NCI-H2107 treated with DMSO at 0.1 percent for 48 hours (cell line): ENCODE measurements around the gene KLHDC4.
"Not testable (repeated sequence)": the region's sequence is repeated elsewhere in the genome, so short reads cannot be mapped to it uniquely, and the experiment has no call there.

Experiments used
- DNase-seq: peaks from one replicate; lab custom pipeline; 2025; ENCODE audit not compliant: unreplicated experiment; lab: John Stamatoyannopoulos, UW

KLHDC4 gene

DNA sequence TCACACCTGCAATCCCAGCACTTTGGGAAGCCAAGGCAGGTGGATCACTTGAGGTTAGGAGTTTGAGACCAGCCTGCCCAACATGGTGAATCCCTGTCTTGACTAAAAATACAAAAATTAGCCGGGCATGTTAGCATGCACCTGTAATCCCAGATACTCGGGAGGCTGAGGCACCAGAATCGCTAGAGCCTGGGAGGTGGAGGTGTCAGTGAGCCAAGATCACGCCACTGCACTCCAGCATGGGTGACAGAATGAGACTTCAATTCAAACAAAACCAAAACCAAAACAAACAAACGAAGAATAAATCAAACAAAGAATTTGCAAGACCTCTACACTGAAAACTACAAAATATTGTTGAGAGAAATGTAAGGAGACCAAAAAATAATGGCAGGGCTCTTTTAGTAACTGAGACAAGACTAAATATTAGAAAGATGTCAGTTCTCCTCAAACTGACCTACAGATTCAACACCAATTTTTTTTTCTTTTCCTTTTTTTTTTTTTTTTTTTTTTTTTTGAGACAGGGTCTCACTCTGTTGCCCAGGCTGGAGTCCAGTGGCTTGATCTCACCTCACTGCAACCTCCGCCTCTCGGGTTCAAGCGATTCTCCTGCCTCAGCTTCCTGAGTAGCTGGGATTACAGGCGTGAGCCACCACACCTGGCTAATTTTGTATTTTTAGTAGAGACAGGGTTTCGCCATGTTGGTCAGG, 23.1 kb upstream of the KLHDC4 start:
- DNase-seq, result not testable (repeated sequence)

DNA sequence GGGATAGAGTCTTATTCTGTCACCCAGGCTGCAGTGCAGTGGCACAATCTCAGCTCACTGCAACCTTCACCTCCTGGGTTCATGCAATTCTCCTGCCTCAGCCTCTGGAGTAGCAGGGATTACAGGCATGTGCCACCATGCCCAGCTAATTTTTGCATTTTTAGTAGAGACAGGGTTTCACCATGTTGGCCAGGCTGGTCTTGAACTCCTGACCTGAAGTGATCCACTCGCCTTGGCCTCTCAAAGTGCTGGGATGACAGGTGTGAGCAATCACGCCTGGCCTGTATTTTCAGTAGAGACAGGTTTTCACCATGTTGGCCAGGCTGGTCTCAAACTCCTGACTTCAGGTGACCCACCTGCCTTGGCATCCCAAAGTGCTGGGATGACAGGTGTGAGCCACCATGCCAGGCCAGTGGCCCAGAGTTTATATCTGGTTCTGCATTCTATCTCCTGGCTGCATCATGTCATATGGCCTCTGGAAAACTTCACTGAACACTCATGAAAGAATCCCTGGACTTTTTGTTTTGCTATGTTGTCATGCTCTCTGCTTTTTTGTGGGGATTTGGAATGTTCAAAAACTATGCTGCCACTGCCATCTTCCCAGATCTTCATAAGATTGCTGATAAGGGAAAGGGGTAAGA, 21.8 kb upstream of the KLHDC4 start:
- DNase-seq, result not testable (repeated sequence)

DNA sequence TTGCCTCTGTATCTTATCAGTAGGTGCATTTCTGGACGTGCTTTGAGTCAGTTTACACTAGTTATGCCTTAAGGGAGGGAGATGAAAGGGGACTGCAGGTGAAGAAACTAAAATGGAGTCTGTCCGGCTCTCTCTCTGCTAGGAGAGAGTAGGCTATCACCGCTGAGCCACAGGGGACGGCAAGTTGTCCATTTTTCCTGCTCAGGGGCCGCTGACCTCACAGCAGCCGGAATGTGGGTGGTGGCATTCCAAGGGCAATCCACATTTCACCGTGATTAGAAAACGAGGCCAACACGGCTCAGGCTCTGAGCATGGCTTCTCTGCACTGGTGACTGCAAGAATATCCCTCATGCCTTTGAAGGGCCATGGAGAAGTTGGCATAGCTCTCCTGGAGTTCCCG, 19.0 kb upstream of the KLHDC4 start:
- DNase-seq, result no peak

DNA sequence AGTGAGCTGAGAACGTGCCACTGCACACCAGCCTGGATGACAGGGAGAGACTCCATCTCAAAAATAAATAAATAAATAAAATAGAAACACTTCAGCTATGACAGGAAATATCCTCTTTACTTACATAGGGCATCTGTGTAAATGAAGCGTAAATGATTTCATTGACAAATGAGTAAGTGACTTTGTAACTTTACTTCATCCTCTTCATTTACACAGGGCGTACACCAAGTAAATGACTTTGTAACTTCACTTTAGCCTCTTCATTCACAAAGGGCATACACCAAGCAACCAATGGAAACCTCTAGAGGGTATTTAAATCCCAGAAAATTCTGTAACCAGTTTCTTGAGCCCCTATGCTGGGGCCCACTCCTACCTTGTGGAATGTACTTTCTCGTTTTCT, 16.2 kb upstream of the KLHDC4 start:
- no peak for DNase-seq

DNA sequence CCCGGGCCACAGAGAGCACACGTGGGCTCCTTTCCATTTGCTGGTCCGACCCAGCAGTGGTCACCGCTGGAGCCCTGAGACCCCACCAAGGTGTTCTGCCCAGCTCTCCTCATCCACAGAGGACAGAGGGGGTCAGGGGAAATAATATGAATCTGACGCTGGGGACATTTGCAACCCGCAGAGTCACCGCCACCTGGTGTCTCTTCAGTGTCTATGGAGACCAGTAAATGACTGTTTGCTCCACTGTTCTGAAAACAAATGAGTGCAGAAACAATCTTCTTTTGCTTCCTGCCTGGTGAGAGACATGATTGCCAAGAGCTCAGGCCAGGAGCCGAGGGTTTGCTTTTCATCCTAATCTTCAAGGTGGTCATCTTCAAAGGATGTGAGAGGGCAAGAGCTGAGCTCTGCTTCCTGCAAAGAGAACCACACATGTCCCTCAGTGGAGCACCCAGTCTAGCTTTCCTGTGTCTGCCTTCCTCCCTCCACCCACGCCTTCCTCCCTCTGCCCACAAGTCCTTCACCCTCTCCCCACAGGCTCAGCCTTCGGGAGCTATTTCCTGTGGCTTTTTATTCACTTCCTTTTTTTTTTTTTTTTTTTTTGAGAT, 14.7 kb upstream of the KLHDC4 start:
- DNase-seq, result peak; percentile 57

DNA sequence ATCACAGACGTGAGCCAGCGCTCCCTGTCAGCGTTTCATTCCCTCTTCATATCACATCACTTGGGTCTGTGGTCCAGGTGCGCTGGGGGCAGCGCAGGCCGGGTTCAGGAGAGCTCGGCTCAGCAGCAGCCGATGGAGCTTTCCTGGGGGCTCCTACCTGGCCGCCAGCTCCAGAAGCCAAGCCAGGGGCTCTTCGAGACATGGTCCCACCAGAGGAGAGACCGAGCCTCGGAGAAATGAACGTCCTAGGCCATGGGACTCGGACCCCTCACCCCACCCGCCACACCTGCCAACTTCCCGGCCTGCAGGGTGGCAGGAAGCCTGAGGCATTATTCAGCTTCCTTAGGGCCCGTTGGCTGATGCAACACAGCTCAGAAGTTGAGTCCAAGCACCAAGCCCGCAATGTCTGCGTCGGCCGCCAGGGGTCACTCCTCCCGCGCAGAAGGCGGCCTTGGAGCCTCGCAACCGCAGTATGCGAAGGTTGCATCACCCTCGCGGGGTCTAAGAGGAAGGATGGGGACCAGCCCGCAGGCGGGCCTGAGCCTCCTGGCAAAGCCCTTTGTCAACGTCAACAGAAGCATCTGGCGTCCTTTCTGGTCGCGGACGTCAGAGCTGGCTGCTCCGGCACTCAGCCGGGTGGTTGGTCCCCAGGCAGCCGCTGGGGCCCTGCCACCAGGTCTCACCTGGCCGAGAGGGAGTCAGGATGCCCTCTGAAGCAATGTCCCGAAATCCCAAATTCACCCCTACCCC, 13.2 kb upstream of the KLHDC4 start:
- DNase-seq, result peak; percentile 90

DNA sequence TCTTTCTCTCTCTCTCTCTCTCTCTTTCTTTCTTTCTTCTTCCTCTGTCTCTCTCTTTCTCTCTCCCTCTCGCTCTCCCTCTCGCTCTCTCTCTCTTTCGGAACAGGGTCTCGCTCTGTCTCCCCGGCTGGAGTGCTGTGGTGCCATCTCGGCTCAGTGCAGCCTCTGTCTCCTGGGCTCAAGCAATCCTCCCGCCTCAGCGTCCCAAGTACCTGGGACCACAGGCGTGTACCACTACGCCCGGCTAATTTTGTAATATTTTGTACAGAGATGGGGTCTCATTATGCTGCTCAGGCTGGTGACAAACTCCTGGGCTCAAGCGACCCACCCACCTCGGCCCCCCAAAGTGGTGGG, 12.7 kb upstream of the KLHDC4 start:
- DNase-seq, result no peak

DNA sequence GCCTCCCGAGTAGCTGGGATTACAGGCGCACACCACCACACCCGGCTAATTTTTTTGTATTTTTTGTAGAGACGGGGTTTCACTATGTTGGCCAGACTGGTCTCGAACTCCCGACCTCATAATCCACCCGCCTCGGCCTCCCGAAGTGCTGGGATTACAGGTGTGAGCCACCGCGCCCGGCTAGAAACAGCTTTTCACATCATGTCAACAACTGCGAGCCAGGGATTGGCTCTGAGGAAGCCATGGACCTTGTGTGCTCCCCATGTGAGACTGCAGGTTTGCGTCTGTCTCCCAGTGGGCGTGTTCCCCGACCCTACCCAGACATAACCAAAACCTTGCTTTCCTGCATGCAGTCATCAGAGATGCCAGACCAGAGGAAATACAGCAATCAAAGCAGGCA, 8.1 kb upstream of the KLHDC4 start:
- not testable (repeated sequence) for DNase-seq

DNA sequence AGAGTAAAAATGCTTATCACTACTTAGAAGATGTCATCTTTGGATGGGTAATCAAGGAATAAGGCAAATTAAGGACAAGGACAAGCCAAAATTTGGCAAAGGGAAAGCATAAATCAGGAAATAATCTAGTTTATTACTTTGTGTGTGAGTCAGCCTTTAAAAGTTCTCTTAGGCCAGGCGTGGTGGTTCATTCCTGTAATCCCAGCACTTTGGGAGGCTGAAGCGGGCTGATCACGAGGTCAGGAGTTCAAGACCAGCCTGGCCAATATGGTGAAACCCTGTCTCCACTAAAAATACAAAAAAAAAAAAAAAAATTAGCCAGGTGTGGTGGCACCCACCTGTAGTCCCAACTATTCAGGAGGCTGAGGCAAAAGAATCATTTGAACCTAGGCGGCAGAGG, 1.7 kb upstream of the KLHDC4 start:
- not testable (repeated sequence) for DNase-seq

DNA sequence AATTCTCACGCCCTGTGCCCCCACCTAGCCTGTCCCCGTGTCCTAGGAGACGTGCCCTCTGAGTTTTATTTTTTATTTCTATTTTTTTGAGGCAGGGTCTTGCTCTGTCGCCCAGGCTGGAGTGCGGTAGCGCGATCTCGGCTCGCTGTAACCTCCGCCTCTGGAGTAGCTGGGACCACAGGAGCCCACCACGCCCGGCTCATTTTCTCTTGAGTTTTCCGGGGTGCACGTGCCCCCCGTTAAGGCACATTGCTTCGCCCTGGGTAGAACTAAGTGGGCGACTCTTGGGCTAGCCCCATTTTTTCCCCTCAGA, 655 bp upstream of the KLHDC4 start:
- DNase-seq, result no peak

DNA sequence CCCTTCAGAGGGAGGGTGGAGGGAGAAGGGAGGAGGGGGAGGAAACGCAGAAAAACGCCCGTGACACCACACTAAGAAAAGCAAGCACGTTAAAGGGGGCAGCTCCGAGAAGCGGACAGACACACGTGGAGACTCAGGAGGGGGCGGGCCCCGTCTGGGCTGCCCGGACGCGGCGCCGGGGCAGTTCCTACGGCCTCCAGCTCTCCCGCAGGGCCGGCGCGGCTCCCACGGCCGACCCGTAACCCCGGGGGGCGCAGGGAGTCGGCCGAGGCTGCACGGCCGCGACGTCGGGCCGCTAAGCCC, 362 bp downstream of the KLHDC4 start:
- DNase-seq, result no peak

DNA sequence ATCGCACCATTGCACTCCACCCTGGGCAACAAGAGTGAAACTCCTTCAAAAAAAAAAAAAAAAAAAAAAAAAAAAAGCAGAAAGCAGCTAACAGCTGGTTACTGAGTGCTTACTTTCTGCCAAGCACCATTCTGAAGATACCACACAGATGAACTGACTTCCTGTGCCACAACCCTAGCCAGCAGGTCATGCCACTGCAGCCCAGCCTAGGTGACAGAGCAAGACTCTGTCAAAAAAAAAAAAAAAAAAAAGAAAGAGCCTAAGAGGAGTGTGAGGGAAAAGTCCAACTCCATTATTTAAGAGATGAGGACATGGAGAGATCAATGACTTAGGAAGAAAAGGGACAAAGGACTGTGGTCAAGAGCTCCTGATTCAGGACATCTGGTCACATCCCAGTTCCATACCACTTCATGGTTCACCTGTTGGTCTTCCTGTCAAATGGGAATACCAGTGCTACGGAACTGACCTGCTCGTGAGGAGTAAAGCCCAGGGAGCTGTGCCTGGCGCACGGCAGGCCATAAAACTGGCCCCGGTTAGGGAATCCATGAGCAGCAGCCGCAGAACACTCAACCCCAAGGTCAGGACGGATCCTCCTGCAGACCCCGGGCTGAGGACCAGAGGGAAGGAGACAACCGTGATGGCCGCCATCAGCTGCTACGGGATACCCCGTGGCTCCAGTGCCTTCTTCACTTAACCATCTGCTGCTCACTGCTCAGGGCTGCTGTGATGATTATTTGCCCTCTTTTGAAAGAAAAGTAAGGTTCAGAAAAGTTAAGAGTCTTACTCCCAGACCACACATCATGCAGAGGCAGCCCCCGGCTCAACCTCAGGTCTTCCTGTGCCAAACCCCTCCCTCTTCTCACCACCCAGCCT, 950 bp downstream of the KLHDC4 start:
- no peak for DNase-seq

DNA sequence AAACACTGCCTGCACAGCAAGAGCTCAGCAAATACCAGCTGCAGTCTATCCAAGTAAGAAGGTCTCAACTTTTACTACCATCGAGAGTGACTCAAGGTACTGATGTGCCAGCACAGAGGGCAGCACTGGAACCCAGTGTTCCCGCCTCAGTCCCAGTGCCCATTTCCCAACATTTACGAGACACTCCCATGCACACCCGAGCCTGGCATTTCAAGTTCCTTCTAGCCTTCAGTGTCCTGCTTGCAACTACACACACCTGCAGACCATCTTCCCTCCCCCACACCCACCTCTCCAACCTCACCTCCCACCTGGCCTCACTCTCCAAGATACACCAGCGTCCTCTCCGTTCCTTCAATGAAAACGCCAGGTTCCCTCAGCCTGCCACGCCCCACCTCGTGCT, 3.2 kb downstream of the KLHDC4 start:
- no peak for DNase-seq

DNA sequence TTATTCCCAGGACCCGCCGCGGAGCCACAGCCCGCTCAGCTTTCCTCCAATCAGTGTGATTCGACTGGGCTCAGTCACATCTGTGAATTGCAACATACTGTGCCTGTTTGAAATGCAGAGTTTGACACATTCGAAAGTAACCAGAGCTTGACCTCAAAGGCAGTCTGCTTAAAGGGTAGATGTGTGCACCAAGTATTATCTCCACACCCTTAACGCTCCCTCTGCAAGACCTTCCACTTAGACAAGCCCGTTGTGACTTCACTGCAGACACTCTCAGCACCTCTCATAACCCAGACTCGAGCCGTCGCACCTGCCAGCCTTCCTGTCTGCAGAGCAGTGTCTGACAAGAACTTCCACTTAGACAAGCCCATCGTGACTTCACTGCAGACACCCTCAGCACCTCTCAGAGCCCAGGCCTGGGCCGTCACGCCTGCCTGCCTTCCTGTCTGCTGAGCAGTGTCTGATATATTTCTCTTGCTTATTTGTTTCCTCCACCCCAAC, 3.7 kb downstream of the KLHDC4 start:
- no peak for DNase-seq

DNA sequence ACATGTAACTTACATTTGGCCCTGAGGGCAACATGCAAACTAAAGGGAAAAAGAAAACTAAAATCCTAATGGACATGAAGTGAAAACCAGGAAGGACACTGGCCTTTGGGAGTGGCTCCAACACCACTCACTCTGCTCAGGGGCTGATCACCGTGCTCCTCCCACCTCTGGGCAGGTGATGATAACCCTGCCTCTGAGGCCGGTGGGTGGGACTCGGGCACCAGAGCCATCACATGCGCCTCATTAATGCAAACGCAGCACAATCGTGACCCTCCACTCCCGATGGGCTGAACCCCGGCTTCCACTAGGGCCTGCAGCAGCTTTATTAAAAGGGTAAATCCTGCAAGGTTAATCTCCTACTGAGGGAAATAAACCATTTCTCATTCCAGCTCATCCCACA, 4.7 kb downstream of the KLHDC4 start:
- no peak for DNase-seq

DNA sequence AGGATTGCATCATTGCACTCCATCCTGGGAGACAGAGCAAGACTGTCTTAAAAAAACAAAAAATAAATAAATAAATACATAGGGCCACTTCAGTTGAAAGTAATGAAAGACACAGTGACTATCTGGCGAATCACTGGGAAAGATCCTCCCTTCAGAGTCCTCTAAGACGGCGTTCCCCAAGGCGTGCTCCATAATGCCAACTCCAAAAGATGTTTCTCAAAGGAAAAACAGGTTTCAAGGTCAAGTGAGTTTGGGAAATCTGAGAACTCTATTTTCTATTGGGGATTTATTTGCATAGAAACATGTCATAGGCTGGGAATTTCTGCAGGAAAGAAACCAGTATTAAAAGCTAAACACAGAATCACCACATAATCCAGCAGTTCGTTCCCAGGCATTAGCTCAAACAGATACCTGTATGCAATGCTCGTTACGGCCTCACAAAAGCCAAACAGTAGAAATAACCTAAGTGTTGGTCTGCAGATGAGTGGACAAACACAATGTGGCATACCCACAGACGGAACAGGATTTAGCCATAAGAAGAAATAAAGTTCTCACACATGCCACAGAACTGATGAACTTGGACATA, 7.9 kb downstream of the KLHDC4 start:
- DNase-seq, result no peak

DNA sequence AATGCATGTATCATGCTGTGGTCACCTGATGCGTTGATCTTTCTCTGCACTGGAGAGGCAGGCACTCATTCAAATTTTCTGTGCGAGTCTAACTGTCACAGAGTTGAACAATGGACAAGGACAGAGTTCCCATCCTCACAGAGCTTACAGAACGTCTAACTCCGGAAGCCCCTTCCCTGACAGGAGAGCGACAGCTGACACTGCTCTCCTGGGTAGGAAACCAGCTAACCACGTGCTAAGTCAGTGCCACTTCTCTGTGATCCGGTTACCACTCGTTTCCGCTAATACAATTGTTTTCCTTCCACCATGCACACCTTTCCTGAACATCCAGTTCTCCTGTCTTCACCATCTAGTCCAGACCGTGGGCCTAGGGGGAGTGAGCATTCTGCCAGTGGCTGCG, 11.3 kb downstream of the KLHDC4 start:
- DNase-seq, result peak; percentile 59

DNA sequence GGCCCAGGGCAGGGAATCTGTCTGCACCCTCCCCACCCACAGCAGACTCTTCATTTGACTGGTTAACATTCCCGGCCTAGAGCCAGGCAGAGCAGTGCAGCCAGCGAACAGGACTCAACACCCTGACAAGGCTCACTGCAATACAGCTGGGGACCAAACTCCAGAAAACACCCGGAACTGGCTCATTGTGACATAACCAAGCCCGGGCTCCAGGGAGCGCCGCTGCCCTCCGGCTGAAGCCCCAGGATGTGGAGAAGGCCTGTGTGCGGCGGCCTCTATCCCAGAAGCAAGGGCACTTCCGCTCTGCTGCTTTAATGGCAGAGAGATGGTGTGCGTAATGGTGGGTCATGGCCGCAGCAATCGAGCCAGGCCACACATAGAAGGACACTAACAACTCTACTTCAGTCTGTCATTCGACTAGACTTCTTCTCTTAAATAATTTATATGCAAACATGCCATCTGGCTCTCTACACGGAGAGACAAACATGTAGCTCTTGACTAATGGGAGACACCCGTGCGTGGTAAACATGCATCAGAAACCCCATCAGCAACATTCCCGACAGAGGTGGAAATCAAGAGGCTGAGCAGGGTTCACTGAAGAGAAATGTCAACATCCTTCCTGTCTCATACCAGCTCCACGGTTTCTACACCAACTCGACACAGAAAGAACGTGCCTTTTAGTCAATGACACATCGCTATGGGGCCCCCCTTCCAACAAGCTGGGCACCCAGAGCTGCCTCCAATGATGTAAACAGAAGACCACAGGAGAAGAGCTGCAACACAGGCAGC, 18.0 kb downstream of the KLHDC4 start:
- DNase-seq, result no peak

DNA sequence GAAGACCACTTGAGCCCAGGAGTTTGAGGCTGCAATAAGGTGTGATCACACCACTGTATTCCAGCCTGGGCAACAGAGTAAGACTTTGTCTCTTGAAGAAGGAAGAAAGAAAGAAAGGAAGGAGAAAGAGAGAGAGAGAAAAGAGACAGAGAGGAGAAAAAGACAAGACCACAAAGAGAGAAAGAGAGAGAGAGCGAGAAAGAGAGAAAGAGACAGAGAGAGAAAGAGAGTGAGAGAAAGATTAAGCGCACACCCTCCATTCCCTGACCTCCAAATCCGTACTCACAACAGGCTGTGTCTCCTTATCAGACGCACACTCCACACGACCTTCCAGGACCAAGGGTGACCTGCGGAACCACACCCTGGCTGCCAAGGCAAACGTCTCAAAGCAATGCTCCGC, 19.6 kb downstream of the KLHDC4 start:
- DNase-seq, result no peak
